ENCODE results near the gene RPS28.
"Not testable (repeated sequence)": the region's sequence is repeated elsewhere in the genome, so short reads cannot be mapped to it uniquely, and the experiment has no call there.

The RPS28 gene

GRCh38 chr19:8343483-8343844 is 22.2 kb downstream of the RPS28 start:
- DNase-seq, result no peak

- not testable (repeated sequence) for DNase-seq
Measured at GRCh38 chr19:8349629-8350372, 28.5 kb downstream of the RPS28 start.

- DNase-seq, result peak; percentile 50
Measured at GRCh38 chr19:8352134-8352827, 31.0 kb downstream of the RPS28 start.

GRCh38 chr19:8352845-8353244 is 31.5 kb downstream of the RPS28 start:
- DNase-seq, result not testable (repeated sequence)

GRCh38 chr19:8355631-8356402 is 34.5 kb downstream of the RPS28 start:
- peak; percentile 97 for DNase-seq

- DNase-seq, result no peak
Measured at GRCh38 chr19:8357007-8357521, 35.8 kb downstream of the RPS28 start.

- DNase-seq, result no peak
Measured at GRCh38 chr19:8358948-8359347, 37.7 kb downstream of the RPS28 start.

- DNase-seq, result no peak
Measured at GRCh38 chr19:8360196-8360595, 38.9 kb downstream of the RPS28 start.

- peak; percentile 98 for DNase-seq
Measured at GRCh38 chr19:8361921-8362793, 40.9 kb downstream of the RPS28 start.

GRCh38 chr19:8363803-8364771 is 42.8 kb downstream of the RPS28 start, which contains the start of gene ANGPTL4:
Gene ANGPTL4, plus strand, starts transcription at chr19:8364155. Its CDS starts 167 bp downstream, at chr19:8364322.
- peak; percentile 30 for DNase-seq

GRCh38 chr19:8366121-8366581 is 44.9 kb downstream of the RPS28 start:
- no peak for DNase-seq

- DNase-seq, result no peak
Measured at GRCh38 chr19:8366961-8367326, 45.6 kb downstream of the RPS28 start.

- peak; percentile 93 for DNase-seq
Measured at GRCh38 chr19:8367327-8368001, 46.2 kb downstream of the RPS28 start.

- DNase-seq, result no peak
Measured at GRCh38 chr19:8370176-8371010, 49.1 kb downstream of the RPS28 start.

GRCh38 chr19:8371011-8371804 is 49.9 kb downstream of the RPS28 start:
- no peak for DNase-seq
